Mammary epithelial cell (primary cell): ENCODE data around the gene CPSF4.

Experiments
- CTCF ChIP-seq, 2 donors: IDR thresholded peaks in 1 of 2; conservative IDR thresholded peaks in 1 of 2; 2 replicates each; pipeline ENCODE4 v1.5.1; 2011 to 2012; ENCODE audit warnings: inconsistent platforms in 2 of 2, low read length in 2 of 2, mild to moderate bottlenecking in 2 of 2, control low read depth in 1 of 2, low read depth in 1 of 2; ENCODE audit not compliant: insufficient read depth in 1 of 2; ENCODE audit errors: extremely low read depth in 1 of 2
- EZH2 ChIP-seq: IDR thresholded peaks from 2 replicates; pipeline ENCODE4 v1.6.1; 2012; ENCODE audit warnings: low read length, inconsistent platforms, borderline replicate concordance

DNA sequence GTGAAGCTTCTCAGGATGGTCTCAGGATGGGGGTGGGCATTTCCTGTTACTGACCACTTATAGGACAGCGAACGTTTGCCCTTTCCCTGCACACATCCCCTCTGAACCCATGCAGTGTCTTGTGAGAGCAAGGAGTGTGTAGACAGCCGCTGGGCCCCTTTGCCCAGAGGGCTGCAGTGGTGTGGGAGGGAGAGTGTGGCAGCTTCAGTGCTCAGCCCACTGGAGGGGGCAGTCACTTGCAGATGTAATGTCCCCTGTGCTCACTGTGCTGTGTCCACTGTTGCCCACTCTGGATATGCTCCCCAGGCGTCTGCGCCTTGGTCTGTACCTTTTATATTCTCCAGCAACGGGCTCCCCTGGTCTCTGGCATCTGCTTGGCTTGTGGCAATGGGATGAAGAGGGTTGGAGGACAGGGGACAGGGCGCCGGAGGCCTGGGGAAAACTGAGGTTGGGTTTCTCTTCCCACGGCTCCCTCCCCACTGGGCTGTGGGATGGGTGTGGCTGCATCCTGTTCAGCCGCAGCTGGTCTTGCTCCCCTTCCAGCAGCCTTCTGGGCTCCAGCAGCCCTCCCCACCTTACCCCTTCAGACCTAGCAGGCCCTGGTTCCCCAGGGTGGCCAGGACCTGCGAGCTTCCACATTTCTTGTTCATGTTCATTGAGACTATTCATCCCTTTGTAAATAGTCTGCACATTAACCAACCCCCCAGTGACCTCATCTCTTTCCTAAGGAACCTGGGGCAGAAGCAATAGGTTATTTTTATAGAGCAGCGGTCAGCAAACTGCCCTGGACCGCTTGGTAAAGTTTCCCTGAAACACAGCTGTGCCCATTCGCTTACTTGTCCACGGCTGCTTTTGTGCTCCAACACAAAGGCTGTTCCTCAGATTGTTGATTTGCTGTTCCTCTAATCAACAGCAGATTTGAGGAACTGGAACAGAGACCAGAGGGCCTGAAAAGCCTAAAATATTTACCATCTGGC, 40.0 kb downstream of the CPSF4 start:
- TF ChIP-seq EZH2, result no peak
- TF ChIP-seq CTCF (conservative IDR thresholded peaks at IDR 0.05 in 1 of 2, IDR thresholded peaks at IDR 0.05 in 1 of 2; ENCODE audit: extremely low read depth in 1 of 2, insufficient read depth in 1 of 2, low read depth in 1 of 2, low read length in 2 of 2), result no peak
